HEK293 (cell line): ENCODE measurements around the gene NUBP1.

Experiments
- BCL11A ChIP-seq: fragments of 450-650 bp; formaldehyde crosslinking; IDR thresholded peaks from 2 replicates; pipeline ENCODE4 v1.5.1; 2016; ENCODE audit warnings: low read depth, missing biosample characterization, missing genetic modification characterization
- SP2 ChIP-seq: fragments of 450-650 bp; formaldehyde crosslinking; IDR thresholded peaks from 2 replicates; pipeline ENCODE4 v1.5.1; 2016; ENCODE audit warnings: missing biosample characterization, missing genetic modification characterization
- TCF7L2 ChIP-seq: IDR thresholded peaks from 2 replicates; pipeline ENCODE4 v1.6.1; 2011; ENCODE audit warnings: low read depth, mild to moderate bottlenecking, inconsistent platforms, low read length, moderate library complexity, borderline replicate concordance
- ZNF121 ChIP-seq: fragments of 450-650 bp; formaldehyde crosslinking; IDR thresholded peaks from 2 replicates; pipeline ENCODE4 v1.5.1; 2016; ENCODE audit warnings: missing biosample characterization, missing genetic modification characterization
- ZNF501 ChIP-seq: fragments of 450-650 bp; formaldehyde crosslinking; IDR thresholded peaks from 2 replicates; pipeline ENCODE4 v1.5.1; 2016; ENCODE audit warnings: missing biosample characterization, missing genetic modification characterization
- TF ChIP-seq, protein P1 (sequence below): fragments of 450-650 bp; formaldehyde crosslinking; IDR thresholded peaks from 2 replicates; pipeline ENCODE4 v1.5.1; 2016; ENCODE audit warnings: missing biosample characterization, missing genetic modification characterization
- TF ChIP-seq, protein P2 (sequence below): IDR thresholded peaks from 2 replicates; pipeline ENCODE4 v1.6.1; 2011; ENCODE audit warnings: mild to moderate bottlenecking, low read depth, low read length, borderline replicate concordance
- TF ChIP-seq, protein P3 (sequence below): fragments of 450-650 bp; formaldehyde crosslinking; IDR thresholded peaks from 2 replicates; pipeline ENCODE4 v1.5.1; 2016; ENCODE audit warnings: missing biosample characterization, missing genetic modification characterization
- TF ChIP-seq, protein P4 (sequence below): fragments of 450-650 bp; formaldehyde crosslinking; IDR thresholded peaks from 2 replicates; pipeline ENCODE4 v1.5.1; 2016; ENCODE audit warnings: missing biosample characterization, missing genetic modification characterization, borderline replicate concordance

GRCh38 chr16:10791048-10791447 lies 47.4 kb downstream of the NUBP1 start:
- TF ChIP-seq, protein P1, sequence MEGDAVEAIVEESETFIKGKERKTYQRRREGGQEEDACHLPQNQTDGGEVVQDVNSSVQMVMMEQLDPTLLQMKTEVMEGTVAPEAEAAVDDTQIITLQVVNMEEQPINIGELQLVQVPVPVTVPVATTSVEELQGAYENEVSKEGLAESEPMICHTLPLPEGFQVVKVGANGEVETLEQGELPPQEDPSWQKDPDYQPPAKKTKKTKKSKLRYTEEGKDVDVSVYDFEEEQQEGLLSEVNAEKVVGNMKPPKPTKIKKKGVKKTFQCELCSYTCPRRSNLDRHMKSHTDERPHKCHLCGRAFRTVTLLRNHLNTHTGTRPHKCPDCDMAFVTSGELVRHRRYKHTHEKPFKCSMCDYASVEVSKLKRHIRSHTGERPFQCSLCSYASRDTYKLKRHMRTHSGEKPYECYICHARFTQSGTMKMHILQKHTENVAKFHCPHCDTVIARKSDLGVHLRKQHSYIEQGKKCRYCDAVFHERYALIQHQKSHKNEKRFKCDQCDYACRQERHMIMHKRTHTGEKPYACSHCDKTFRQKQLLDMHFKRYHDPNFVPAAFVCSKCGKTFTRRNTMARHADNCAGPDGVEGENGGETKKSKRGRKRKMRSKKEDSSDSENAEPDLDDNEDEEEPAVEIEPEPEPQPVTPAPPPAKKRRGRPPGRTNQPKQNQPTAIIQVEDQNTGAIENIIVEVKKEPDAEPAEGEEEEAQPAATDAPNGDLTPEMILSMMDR (tag by site-specific recombination) = no peak
- TF ChIP-seq ZNF501 = no peak
- TF ChIP-seq, protein P2, sequence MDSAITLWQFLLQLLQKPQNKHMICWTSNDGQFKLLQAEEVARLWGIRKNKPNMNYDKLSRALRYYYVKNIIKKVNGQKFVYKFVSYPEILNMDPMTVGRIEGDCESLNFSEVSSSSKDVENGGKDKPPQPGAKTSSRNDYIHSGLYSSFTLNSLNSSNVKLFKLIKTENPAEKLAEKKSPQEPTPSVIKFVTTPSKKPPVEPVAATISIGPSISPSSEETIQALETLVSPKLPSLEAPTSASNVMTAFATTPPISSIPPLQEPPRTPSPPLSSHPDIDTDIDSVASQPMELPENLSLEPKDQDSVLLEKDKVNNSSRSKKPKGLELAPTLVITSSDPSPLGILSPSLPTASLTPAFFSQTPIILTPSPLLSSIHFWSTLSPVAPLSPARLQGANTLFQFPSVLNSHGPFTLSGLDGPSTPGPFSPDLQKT = no peak
- no peak for TF ChIP-seq BCL11A
- TF ChIP-seq, protein P3, sequence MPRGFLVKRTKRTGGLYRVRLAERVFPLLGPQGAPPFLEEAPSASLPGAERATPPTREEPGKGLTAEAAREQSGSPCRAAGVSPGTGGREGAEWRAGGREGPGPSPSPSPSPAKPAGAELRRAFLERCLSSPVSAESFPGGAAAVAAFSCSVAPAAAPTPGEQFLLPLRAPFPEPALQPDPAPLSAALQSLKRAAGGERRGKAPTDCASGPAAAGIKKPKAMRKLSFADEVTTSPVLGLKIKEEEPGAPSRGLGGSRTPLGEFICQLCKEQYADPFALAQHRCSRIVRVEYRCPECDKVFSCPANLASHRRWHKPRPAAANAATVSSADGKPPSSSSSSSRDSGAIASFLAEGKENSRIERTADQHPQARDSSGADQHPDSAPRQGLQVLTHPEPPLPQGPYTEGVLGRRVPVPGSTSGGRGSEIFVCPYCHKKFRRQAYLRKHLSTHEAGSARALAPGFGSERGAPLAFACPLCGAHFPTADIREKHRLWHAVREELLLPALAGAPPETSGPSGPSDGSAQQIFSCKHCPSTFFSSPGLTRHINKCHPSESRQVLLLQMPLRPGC (tag by site-specific recombination) = no peak
- no peak for TF ChIP-seq ZNF121 (tag by site-specific recombination)
- no peak for TF ChIP-seq TCF7L2
- TF ChIP-seq, protein P4, sequence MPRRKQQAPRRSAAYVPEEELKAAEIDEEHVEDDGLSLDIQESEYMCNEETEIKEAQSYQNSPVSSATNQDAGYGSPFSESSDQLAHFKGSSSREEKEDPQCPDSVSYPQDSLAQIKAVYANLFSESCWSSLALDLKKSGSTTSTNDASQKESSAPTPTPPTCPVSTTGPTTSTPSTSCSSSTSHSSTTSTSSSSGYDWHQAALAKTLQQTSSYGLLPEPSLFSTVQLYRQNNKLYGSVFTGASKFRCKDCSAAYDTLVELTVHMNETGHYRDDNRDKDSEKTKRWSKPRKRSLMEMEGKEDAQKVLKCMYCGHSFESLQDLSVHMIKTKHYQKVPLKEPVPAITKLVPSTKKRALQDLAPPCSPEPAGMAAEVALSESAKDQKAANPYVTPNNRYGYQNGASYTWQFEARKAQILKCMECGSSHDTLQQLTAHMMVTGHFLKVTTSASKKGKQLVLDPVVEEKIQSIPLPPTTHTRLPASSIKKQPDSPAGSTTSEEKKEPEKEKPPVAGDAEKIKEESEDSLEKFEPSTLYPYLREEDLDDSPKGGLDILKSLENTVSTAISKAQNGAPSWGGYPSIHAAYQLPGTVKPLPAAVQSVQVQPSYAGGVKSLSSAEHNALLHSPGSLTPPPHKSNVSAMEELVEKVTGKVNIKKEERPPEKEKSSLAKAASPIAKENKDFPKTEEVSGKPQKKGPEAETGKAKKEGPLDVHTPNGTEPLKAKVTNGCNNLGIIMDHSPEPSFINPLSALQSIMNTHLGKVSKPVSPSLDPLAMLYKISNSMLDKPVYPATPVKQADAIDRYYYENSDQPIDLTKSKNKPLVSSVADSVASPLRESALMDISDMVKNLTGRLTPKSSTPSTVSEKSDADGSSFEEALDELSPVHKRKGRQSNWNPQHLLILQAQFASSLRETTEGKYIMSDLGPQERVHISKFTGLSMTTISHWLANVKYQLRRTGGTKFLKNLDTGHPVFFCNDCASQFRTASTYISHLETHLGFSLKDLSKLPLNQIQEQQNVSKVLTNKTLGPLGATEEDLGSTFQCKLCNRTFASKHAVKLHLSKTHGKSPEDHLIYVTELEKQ = no peak
- TF ChIP-seq SP2 (tag by site-specific recombination) = no peak
